ENCODE data around the gene RELN.

RELN gene

DNA sequence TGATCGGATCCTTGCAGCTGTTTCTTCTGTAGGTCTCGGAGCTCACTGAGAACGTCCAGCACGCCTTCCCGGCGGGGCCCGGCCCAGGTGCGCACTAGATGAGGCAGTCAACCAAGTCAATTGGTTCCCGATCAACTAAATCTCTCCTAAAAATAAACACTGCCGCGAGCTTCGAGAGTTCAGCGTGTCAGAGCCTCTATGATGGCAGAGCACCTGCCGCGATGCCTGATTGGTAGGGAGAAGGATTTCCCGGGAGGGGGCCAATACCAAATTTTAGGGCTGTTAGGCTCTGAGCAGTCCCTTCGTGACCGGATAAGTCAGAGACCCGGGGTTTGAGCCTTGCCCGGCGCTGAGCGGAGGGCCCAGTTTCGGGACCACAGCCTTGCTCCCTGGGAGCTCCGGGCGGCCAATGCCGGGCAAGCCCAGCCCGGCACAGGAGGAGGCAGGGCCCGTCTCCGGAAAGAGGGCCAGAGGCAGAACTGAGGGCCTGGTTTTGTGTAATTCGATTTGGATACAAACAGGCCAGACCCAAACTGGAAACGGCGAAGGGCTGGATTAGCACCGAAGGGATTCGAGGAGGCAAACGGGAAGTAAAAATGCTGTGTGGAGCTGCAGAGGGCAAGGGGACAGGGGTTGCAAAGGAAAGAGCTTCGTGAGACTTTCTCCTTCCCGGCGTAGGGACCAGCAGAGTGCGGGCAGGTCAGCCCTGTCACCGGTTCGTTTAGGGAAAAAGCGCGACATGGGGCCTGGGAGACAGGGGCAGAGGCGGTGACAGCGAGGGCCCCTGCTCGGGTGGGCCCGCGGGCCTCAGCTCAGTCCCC, 544.0 kb downstream of the RELN start:
- no peak for DNase-seq

DNA sequence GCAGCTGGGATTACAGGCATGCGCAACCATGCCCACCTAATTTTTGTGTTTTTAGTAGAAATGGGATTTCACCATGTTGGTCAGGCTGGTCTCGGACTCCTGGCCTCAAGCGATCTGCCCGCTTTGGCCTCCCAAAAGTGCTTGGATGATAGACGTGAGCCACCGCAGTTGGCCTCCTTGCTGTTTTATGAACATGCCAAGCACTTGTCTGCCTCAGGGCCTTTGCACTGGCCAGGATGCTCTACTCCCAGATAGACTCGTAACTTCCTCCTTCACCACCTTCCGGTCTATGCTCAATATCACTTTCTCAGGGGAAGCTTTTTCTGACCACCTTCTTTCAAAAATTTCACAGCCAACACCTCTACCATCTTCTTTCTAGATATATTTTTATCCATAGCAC, 549.8 kb downstream of the RELN start:
- DNase-seq, result no peak

DNA sequence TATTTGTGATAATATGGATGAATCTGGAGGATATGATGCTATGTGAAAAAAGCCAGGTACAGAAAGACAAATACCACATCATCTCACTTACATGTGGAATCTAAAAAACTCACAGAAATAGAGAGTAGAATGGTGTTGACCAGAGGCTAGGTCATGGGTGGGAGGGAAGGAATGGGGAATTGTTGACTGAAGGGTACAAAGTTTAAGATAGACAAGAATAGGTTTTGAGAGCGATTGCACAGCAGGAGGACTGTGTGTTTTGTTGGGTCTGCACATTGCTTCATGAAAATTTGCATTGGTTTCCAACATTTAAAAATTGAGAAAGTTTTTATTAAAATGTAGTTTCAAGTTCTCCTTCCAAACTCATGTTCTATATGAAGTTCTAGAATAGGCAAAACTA, 551.8 kb downstream of the RELN start:
- DNase-seq, result no peak

- no peak for DNase-seq
Measured at GRCh38 chr7:103432712-103433111, 556.7 kb downstream of the RELN start.

DNA sequence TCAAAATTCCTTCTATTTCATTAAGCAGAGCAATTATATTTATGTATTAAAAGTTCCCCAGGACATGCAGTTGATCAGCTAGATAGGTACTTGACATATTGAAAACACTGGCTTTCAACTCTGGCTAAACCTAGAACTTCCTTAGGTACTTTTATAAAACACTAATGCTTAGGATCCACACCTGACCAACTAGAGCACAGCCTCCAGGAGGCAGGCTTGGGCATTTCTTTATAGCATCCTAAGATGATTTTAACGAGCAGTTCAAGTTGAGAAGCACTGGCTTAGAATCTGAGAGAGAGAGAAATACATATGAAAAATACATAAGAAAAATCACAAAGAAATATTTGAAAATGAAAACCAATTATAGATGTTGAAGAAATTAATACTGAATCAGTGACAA, 564.3 kb downstream of the RELN start:
- no peak for DNase-seq

DNA sequence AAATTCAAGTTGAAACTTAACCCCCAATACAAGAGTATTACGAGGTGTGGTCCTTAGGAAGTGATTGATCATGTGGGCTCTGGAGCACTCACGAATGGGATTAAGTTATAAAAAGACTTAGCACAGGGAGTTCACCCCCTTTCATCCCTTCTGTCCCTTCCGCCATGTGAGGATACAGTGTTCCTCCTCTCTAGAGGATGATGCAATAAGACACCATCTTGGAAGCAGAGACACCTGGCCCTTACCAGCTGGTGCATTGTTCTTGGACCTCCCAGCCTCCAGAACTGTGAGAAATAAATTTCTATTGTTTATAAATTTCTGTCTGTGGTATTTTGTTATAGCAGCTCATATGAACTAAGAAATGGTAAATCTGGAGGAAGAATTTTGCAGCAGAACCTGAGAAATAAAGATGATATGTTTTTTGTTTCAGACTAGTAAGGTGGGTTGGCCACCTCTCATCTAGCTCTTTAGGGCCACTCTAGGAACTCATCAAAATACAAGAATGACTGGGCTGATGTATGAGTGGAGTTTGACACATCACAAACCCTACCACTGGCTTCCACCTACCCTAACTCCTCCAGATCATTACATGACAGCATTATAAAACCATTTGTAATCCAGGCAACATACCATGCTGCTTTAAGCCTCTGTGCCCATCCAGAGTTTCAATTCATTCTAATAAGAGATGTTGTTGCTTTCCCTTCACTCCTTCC, 565.8 kb downstream of the RELN start:
- DNase-seq, result no peak
